Measurements from ENCODE around the gene IL17B.

Gene IL17B

DNA sequence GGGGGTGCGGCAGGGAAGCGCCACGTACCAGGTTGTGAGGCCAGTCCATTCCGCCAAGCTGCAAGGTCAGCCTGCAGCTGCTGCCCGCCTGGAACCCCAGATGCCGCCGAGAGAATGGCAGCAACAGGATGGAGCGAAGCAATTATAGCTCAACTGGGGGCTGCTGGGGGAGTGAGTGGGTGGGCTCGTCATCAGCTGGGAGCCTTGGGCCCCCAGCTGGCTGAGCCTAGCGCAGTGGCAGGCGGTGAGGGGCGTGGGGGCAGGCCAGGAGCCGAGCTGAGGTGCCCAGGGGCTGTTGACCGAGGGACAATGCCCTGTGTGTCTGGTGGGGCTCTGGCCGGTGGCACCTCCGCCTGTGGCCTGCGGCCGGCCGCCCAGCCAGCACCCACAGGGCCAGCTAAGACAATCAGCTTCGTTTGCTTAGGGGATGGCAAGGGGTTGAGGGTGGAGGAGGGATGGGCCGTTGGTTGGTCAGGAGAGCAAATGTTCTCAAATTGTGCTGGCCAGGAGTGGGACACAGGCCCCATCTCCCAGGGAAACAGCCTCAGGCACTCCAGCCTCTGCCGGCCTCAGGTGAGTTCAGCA lies at the start of gene IL17B:
Gene IL17B, minus strand, starts transcription at position 116 of the 585 bp plus-strand sequence. Its CDS starts 67 bp downstream, at position 49.
- no peak for DNase-seq

- DNase-seq = no peak
Measured at GRCh38 chr5:149428032-149428431, 48.9 kb upstream of the IL17B start.

- DNase-seq = no peak
Measured at GRCh38 chr5:149427374-149427773, 48.3 kb upstream of the IL17B start.

GRCh38 chr5:149426931-149427330 lies 47.8 kb upstream of the IL17B start:
- no peak for DNase-seq

DNA sequence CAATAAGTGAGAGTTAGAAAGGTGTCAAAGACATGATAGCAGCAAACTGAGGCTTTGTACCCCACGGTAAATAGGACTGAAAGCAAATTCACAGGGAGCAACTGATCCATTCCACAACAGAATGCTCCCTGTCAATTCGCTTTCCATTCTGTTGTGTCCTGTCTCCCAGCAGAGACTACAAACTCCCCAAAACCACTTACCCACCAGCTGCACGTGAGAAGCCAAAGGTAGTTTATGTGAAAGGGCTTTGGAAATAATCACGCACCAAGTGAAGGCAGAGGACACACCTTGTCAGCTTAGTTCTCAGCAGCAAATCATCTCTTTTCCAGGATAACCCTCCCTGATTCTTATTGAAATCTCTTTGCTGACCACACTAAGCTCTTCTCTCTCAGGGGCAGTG lies 46.6 kb upstream of the IL17B start:
- no peak for DNase-seq

DNA sequence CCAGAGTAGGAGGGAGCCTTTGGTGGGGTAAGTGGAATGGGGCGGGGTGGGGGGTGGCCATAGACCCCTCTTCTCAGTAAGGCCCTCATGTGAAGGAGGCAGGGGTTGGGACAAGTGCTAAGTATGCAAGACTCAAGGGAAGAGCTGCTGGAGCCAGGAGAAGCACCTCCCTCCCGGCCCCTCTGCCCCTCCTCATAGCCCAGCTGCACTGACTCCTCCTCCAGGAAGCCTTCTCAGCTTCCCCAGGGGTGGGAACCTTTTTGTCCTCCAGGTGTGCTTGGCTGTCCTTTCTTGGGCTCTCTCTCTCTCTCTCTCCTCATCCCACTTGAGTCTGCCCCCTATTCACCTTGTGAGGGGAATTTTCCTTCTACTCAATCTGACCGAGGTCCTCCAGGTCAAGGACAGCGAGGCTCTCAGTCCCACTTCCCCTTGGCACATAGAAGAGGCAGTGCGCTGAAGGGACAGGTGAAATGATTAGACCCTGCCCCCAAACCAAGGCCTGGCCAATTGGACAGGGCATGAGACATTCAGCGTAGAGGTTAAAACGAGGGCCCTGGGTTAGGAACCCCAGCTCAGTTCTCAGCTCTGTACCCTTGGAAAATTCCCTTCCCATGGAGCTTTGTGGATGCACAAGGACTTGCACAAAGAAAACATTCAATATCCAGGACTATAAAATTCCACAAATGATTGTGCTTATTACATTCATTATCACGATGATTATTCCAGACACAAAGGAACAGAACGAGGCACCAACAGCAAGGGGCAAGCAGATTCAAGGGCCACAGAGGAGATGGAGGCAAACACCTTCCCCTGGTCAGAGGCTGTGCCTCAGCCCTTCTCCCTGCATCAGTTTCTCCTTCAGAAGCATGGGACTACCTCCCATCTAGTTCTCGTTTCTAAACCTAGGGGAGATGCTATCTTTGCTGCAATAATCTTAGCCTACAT lies 45.6 kb upstream of the IL17B start:
- no peak for DNase-seq

- DNase-seq = no peak
Measured at GRCh38 chr5:149423794-149424268, 44.7 kb upstream of the IL17B start.

DNA sequence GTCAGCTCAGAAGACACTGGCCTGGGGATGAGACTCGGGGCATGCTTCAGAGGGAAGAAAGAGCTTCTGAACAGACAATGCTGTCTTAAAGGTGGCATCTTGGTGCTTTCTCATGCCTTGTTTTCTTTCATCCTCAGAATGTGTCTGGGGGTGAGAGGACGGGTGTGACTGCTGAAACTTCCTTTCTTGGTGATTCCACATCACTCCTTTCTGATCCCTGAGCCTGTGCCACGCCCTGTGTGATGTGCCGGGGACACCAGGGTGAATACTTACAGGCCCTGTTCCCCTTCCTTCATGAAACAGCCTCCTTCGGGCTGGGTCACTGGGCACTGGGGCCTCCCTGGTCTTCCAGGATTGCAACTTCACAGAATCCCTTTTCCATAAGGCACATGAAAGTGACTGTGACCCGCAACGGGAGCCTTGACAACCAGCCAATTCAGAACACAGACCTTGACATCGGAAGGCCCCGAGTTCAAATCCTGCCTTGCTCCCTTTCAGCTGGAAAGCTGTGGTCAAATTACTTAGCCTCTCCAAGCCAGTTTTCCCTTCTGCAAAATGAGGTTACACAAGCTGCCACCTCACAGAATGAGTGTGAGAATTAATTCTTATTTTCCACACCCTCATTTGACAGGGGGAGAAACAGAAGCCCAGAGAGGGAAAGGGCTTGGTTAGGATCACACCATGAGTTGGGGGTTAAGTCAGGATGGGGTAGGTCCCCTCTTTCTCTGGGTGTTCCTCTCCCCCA lies 44.1 kb upstream of the IL17B start:
- no peak for DNase-seq

DNA sequence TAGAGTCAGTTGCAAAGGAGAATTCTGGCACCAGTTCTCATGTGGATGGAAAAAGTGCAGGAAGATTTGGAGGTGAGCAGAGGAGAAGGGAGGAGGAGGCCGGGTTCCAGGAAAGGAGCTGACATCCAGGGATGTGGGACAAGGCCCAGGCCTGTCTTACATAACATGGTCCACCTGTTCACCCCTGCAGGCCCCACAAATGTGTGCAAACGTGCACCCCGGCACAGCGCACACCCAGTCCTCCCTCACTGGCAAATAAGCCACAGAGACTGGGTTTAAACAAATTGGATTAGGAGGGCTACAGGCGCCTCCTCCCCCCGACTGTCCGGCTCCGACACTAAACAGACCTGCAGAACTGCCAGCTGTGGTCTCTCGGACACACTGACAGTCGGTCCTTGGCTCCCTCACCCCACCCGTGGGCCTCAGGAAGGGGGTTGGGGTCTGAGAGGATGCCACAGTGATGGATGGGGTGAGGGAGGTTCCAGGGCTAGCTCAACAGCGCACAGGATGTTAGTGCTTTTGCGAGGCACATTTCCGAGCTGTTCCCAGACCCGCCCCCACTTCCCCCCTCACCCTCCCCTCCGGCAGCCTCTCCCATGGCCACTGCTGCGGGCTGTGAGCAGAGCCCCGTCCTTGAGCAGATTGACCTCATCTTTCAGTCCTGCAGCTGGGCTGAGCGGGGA lies 43.4 kb upstream of the IL17B start:
- DNase-seq = no peak

- no peak for DNase-seq
Measured at GRCh38 chr5:149421834-149422233, 42.7 kb upstream of the IL17B start.

DNA sequence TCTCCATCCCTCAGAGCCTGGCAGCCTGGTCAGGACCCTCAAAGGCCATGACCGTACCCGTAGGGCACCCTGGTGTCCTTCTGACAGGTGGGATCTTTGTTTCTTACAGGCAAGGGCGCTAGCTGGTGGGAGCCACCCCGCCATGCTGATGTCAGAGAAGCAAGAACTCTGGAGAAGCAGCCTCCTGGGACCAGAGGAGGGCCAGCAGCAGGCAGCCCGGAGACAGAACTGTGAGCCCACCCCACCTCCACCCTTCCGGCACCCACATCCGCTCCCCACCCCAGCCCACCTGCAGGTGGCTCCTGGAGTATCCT lies 42.2 kb upstream of the IL17B start:
- no peak for DNase-seq

DNA sequence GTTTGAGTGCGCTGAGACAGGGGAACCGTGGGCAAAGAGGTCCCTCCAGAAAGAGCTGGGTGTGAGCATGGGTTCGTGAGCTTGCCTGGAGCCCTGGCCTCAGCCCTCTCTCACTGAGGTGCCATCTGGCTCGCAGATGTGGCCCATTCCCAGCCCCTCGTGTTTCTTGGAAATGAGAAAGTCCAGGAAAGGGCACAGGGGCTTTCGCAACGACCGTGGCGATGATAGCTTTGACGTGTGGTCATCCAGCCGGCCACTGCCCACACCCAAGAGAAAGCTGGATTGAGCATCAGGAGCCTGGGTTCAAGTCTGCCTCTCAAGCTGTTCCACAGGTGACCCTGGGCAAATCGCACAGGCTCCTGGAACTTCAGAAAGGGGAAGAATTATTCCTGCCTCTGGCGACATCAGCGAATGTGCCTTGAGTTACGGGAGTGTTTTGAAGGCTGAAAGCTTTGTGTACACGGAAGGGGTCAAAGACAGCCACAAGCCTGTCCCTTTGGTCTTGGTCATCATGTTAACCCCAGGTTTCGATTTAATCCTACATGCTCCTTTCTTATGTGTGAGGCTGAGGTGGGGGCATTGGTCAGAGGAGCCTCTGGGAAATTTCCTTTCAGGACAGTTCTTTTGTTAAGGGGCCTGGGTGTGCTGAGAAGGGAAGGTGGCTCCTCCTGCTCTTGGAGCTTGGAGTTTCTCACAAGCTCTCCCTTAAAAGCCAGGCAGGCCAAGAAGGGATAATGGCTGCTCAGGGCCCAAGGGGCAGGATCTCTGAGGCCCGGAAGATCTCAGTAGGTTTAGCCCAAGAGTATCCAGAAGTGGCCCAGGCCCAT lies 41.7 kb upstream of the IL17B start:
- DNase-seq = no peak

DNA sequence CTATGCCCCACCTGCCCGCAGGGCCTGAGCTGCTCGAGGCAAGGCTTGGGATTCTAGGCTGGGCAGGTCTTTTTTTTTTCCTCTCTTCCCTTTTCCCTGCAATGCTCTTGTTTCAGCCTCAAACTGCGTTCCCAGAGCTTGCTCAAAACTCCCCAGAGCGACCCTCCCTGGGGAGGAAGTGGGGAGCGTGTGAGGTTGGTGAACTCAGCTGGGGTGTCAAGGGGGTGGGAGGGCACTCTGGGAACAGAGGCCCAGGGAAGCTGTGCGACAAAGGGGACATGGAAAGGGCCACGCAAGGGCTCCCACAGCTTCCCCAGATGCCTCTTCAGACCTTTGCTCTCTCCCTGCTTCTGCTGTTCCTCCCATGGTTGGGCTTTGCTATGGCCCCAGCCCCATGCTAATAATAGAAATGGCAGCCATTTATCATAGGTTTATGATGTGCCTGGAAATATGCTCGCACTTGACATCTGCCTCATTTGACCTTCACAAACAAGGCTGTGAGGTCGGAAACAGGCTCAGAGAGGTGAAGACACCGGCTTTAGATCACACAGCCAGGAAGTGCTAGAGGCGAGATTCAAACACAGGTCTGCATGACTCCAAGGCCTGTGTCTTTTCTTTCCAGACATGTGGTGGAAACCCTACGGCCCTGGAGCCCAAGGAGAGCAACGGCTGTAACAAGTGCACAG lies 40.9 kb upstream of the IL17B start:
- DNase-seq = no peak

DNA sequence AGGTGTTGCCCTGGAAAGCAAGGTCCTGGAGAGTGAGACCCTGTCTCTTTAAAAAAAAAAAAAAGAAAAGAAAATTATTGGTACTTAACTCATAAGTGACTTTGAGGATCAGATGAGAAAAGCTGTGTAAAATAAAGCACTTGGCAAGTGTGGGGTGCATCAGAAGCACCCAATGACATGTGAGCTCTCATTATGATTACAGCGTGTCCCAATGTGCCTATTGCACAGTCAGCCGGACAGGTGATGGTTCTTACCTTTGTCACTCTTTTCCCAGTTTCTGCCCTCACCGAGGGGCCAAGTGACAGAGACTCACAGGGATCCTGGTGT lies 40.4 kb upstream of the IL17B start:
- no peak for DNase-seq

DNA sequence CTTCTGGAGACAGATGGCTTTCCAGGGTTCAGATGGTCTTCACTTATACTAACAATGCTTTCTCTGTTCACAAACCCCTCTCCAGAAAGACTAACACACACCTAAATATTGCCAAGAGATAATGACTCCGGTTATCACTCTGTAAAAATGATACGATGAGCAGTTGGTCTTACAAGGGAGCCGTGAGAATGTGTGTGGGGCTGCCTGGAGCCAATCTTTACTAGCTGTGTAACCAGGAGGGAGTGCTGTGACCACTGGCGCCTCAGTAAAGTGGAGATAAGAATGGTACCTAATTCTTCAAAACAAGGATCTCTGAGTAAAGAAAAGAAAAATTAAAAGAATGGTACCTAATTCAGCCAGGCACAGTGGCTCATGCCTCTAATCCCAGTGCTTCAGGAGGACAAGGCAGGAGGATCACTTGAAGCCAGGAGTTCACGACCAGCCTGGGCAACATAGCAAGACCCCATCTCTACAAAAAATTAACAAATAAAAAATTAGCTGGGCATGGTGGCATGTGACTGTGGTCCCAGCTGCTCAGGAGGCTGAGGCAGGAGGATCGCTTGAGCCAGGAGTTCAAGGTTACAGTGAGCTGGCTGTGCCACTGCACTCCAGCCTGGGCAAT lies 39.9 kb upstream of the IL17B start:
- DNase-seq = no peak

DNA sequence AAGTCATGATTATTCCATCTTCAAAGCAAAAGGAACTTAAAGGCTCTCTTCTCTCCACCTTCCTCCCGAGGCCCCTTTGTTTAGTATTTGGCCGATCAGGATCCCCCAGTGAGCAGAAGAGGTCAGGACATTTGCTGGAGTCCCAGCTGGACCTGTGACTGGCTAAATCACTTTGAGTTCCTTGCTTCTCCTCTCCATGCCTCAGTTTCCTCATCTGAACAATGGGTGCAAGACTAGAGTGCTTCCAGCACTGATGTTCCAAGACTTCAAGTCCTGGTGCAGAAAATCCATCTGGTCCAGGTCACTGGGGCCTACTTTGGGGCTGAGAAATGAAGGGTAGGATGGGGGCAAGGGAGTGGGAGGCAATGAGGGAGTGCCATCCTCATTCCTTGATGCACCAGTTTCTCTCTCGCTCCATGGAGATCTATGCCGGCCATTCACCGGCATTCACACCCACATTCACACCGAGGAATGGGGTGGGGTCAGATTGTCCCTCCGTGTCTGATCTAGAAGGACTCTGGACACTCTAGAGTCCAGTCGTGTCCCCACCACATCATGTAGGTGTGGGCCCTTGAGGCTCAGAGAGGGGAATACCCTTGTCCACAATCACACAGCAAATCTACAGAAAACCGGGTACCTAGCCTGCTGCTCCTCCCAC lies 38.7 kb upstream of the IL17B start:
- DNase-seq = no peak

DNA sequence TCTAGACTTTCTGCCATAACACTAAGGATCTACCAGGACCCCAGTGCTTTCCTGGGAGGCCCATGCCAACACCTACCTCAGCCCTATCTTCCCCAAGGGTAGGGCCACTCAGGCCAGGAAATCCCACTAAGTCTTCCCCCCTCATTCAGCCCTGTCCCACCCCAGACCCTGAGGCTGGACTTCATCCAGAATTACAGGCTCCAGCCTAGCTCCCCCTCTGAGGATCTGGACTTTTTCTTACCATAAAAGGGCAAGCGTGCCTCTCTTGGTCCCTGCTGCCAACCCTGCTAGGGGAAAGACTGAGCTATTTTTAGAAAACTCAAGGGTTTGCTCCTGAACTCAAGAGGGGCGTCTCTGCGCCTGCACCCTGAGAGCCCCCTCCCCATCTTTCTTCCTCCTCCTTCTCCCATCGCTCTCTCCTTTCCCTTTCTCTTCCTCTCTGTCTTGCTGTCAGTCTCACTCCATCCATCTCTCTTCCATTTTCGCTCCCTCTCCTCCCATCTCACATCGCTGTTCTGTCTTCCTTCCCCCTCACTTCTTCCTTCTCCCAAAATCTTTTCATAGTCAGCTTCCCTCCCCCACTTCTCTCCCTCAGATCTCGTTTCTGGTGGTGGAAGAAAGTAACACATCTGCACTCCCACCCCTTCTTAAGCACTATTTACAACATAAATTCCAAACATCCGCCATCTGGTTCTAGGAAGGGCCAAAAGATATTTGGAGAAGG lies 38.1 kb upstream of the IL17B start:
- no peak for DNase-seq

GRCh38 chr5:149415066-149415967 lies 36.2 kb upstream of the IL17B start:
- DNase-seq = no peak
